GM10248 (cell line): ENCODE data around the gene COG8.

Experiments used
- CTCF ChIA-PET: fragments of 300-600 bp; sonication (Branson Sonifier 250); formaldehyde crosslinking; extraction: SDS; loops from one replicate; lab custom pipeline; 2021; ENCODE audit warnings: antibody characterized with exemption; lab: Yijun Ruan, JAX
- POLR2A ChIA-PET: fragments of 350-650 bp; sonication (Branson Sonifier 250); formaldehyde crosslinking; extraction: SDS; loops from one replicate; lab custom pipeline; 2020; ENCODE audit warnings: antibody characterized with exemption; lab: Yijun Ruan, JAX
- DNase-seq: peaks from one replicate; pipeline ENCODE4 v3.0.0; 2012; ENCODE audit errors: extremely low spot score
- CTCF ChIP-seq: IDR thresholded peaks from 2 replicates; pipeline ENCODE4 v1.5.1; 2012; ENCODE audit warnings: mild to moderate bottlenecking, low read depth; ENCODE audit errors: extremely low read depth, missing control alignments, control extremely low read depth

The COG8 gene

DNA sequence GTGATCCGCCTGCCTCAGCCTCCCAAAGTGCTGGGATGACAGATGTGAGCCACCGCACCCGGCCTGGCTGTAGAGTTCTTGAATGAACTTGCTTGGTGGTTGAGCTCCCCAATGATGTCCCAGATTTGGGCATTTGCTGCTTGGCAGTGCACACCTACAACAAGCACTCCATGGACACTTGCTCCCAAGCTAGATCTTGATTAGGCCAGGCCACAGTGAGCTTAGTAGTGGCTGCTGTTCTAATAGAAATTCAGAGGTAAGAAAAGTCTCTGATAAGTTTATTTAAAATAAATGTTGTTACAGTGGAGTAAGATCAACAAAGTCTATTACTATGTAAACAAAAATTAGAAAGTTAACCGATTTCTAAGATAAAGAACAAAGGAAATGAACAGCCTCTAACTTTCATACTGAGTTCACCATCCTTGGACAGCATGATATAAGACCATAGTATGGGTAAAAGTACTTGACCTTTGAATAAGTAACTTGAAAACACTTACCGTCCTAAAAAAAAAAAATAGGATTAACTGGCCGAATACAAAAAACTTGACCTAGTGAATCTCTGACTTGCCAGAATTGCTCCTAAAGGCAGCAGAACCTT lies 11.3 kb upstream of the COG8 start:
- POLR2A ChIA-PET: no interaction called here
- TF ChIP-seq CTCF: no peak
- no peak for DNase-seq
- CTCF ChIA-PET: interaction anchor here (1.2 to 1.3 kb wide), 4 partner anchors 9 to 28 kb away, joined by 3 to 5 read pairs (median 4); no protein-coding TSS in a partner anchor

- no peak for DNase-seq
- TF ChIP-seq CTCF: no peak
- POLR2A ChIA-PET: no interaction called here
- CTCF ChIA-PET: interaction anchor here (1.2 kb wide), 1 partner anchor 11 kb away, joined by 4 read pairs; no protein-coding TSS in a partner anchor
Measured at GRCh38 chr16:69349536-69349935, 10.2 kb upstream of the COG8 start.

DNA sequence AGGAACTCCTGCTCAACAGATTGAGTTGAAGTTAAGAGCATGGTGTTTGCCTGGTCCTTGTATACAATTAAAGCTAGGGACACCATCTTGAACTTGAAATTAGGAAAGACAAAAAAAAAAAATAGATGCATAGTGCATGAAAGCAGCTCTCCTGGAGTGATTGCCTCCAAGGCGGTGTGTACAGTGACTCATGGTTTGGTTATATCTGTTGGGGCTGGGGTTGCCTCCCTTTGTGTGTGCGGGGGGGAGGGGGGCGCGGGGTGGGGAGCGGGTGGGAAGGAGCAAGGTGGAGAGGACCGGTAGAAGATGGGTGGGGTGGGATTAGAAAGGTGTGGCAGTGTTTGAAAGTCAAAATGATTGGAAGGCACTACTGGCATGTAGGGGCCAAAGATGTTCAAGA lies 8.9 kb upstream of the COG8 start:
- ChIA-PET POLR2A (no interaction called here), CTCF (no interaction called here)
- no peak for TF ChIP-seq CTCF
- DNase-seq: no peak

- ChIA-PET POLR2A (no interaction called here), CTCF (no interaction called here)
- DNase-seq: no peak
- no peak for TF ChIP-seq CTCF
Measured at GRCh38 chr16:69346683-69347082, 7.3 kb upstream of the COG8 start.

- POLR2A ChIA-PET: no interaction called here
- no peak for DNase-seq
- no peak for TF ChIP-seq CTCF
- CTCF ChIA-PET: interaction anchor here (2.7 kb wide), 1 partner anchor 10 kb away, joined by 6 read pairs; no protein-coding TSS in a partner anchor
Measured at GRCh38 chr16:69345923-69346322, 6.6 kb upstream of the COG8 start.

DNA sequence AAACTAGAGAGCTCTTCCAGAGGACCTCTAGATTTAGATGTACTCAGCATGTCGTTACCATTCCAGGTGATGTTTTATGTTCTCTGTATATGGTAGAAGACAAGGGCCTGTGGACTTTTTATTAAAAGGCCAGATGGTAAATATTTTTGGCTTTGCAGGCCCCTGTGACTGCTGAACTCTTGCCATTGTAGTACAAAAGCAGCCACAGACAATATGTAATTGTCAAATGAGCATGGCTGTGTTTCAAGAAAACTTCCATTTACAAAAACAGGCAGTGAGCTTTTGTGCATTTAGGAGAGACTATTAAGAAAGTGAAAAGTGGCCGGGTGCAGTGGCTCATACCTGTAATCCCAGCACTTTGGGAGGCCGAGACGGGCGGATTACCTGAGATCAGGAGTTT lies 4.8 kb upstream of the COG8 start:
- no peak for TF ChIP-seq CTCF
- POLR2A ChIA-PET: interaction anchor here (0.7 kb wide), 1 partner anchor 39 kb away, joined by 3 read pairs; no protein-coding TSS in a partner anchor
- CTCF ChIA-PET: interaction anchor here (1.2 to 2.7 kb wide), 3 partner anchors 11 to 52 kb away, joined by 3 to 6 read pairs (median 5); no protein-coding TSS in a partner anchor
- DNase-seq: no peak
